Astrocyte of the cerebellum (primary cell): ENCODE data around the gene ONECUT1.
"Not testable (repeated sequence)": the region's sequence is repeated elsewhere in the genome, so short reads cannot be mapped to it uniquely, and the experiment has no call there.

Source experiments
- DNase-seq: peaks from one replicate; pipeline ENCODE4 v3.0.0-alpha.2; 2011; ENCODE audit warnings: low read depth
- H3K4me3 ChIP-seq: 2 replicates; pipeline ENCODE4 v1.5.1; 2011; ENCODE audit warnings: mild to moderate bottlenecking, low read depth, low read length, moderate library complexity
- in situ Hi-C: cut with HindIII; loops from 2 replicates; pipeline ENCODE4 v1.10.0; 2017; ENCODE audit warnings: low sequenced_read_pairs
- TF ChIP-seq, protein P1 (sequence below): IDR thresholded peaks from 2 replicates; pipeline ENCODE4 v1.5.1; 2012; ENCODE audit warnings: low read length, low read depth, moderate library complexity, mild to moderate bottlenecking; ENCODE audit errors: missing control alignments

The ONECUT1 gene

DNA sequence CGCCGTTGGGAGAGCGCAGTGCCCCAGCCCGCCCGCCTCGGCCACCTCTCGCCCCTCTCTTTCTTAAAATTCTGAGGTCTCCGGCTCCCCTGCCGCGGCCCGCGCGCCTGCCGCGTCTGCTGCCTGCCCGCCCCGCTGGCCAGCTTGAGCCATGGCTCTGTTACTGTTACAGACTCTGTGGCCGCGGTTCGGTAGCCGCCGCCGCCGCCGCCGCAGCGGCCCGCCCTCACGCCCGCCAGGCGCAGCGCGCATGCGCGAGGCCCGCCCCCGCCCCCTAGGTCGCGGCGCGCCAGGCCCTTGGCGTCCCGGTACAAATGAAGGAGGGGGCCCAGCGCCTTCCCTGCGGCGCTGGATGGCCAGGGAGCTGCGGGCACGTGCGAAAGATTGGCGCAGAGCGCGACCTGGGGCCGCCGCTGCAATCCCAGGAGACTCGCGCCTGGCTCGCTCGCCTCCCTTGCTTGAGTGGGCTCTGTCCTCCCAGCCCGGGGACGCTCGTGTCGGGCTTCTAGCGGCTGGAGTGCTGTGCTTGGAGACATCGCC lies at the start of gene ONECUT1:
Gene ONECUT1, minus strand, starts transcription at position 168 of the 540 bp plus-strand sequence. CDS start 452 bp downstream, outside the sequence.
- in situ Hi-C loops: loop anchor here (25.0 kb wide), 1 partner anchor 922 kb away; no protein-coding TSS in a partner anchor
- TF ChIP-seq, protein P1, sequence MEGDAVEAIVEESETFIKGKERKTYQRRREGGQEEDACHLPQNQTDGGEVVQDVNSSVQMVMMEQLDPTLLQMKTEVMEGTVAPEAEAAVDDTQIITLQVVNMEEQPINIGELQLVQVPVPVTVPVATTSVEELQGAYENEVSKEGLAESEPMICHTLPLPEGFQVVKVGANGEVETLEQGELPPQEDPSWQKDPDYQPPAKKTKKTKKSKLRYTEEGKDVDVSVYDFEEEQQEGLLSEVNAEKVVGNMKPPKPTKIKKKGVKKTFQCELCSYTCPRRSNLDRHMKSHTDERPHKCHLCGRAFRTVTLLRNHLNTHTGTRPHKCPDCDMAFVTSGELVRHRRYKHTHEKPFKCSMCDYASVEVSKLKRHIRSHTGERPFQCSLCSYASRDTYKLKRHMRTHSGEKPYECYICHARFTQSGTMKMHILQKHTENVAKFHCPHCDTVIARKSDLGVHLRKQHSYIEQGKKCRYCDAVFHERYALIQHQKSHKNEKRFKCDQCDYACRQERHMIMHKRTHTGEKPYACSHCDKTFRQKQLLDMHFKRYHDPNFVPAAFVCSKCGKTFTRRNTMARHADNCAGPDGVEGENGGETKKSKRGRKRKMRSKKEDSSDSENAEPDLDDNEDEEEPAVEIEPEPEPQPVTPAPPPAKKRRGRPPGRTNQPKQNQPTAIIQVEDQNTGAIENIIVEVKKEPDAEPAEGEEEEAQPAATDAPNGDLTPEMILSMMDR: no peak
- H3K4me3 ChIP-seq: peak within 1 kb of the TSS; percentile 45
- no peak for DNase-seq

DNA sequence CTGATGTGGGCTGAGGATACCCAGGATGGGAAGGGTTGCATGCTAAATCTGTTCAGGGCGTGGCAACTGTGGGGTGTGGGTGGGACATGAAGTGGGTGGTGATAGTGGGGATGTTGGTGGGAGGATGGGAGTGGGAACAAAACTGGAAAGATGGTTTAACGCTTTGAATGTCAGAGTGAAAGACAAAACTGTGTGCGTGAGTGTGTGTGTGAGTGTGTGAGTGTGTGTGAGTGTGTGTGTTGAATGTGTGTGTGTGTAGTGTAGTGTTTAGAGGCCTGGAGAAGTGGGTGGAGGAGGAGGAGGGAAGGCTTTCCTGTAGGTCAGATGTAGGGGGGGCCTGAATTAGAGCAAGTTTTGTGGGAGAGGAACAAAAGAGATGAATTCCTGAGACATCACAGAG lies 44.2 kb upstream of the ONECUT1 start:
- no peak overlapping the region for H3K4me3 ChIP-seq
- in situ Hi-C loops: no loop called here
- DNase-seq: no peak
- TF ChIP-seq, protein P1: no peak

DNA sequence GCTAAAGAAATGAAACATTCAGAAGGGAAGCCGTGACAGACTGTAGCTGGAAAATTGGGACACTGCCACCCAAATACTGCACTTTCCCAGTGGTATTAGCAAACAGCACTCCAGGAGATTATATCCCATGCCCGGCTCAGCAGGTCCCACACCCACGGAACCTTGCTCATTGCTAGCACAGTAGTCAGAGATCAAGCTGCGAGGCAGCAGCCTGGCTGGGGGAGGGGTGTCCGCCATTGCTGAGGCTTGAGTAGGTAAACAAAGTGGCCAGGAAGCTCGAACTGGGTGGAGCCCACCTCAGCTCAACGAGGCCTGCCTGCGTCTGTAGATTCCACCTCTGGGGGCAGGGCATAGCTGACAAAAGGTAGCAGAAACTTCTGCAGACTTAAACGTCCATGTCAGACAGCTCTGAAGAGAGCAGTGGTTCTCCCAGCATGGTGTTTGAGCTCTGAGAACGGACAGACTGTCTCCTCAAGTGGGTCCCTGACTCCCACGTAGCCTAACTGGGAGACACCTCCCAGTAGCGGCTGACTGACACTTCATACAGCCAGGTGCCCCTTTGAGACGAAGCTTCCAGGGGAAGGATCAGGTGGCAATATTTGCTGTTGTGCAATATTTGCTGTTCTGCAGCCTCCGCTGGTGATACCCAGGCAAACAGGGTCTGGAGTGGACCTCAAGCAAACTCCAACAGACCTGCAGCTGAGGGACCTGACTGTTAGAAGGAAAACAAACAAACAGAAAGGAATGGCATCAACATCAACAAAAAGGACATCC lies 34.2 kb upstream of the ONECUT1 start:
- H3K4me3 ChIP-seq, DNase-seq, in situ Hi-C loops: not testable (repeated sequence)

DNA sequence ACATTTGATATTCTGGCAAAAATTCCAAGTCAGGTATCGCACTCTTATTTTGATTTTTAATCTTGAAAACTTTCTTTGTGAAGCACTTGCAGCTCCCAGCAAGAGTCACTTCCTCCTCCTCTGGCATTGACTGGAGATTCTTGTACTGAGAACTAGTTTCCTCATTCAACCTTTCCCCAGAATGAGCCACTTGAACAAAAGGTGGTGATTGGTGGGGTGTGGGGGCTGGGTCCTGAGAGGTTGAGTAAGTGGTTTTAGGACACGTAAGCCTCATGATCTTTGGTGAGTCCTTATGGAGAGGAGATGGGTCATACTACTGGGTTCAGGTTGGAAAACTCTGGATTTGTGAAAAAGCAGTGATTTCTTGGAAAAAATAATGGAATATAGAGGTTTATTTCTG lies 32.3 kb upstream of the ONECUT1 start:
- in situ Hi-C loops: no loop called here
- DNase-seq: no peak
- TF ChIP-seq, protein P1: no peak
- H3K4me3 ChIP-seq: no peak overlapping the region

DNA sequence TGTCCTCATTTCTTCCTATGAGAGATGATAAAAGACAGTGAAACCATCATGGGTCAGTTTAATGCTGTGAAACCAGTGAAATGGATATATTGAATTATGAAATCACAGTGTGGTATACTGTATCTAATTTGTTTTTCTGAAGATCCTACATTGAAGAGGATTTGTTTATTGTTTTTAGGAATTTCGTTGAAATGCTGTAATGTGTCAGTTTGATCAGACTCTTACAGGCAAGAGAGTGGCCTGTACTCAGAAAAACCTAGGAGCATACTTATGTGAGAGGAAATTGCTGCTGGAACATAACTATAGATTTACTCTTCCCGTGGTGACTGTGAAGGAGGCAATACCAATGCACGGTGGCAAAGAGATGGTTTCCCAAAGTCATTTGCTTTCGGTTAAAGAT lies 29.1 kb upstream of the ONECUT1 start:
- in situ Hi-C loops: no loop called here
- TF ChIP-seq, protein P1: no peak
- no peak for DNase-seq
- H3K4me3 ChIP-seq: no peak overlapping the region

DNA sequence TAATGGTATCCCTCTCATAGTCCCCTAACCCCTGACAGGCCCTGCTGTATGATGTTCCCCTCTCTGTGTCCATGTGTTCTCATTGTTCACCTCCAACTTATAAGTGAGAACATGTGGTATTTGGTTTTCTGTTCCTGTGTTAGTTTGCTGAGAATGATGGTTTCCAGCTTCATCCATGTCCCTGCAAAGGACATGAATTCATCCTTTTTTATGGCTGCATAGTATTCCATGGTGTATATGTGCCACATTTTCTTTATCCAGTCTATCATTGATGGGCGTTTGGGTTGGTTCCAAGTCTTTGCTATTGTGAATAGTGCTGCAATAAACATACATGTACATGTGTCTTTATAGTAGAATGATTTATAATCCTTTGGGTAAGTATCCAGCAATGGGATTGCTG lies 25.8 kb upstream of the ONECUT1 start:
- in situ Hi-C loops, DNase-seq, H3K4me3 ChIP-seq: not testable (repeated sequence)

DNA sequence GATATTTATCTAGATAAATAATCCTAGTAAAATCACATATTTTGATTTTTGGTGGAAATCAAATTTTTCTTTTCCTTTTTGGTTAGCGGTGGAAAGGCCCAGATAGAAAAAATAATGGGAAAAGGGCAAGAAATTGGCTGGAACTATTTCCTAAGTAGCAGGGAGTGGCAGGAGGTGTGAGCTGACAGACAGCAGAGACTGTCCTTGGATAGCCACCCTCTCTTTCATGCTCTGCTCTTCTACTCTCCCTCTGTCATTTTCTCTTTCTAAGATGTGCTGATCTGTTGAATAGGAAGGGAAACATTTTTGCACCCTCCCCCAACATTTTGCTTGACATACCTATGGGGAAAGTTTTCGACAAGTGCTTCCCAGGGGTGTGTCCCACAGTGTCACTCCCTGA lies 18.9 kb upstream of the ONECUT1 start:
- no peak for DNase-seq
- no peak overlapping the region for H3K4me3 ChIP-seq
- in situ Hi-C loops: no loop called here
- TF ChIP-seq, protein P1: no peak
